ENCODE data around the gene FAT1. TPM values are rescaled to one million over a fixed set of nuclear protein-coding genes. Genes with fewer than 3 reads are reported as not detected.
A peak's percentile ranks its signal among the peaks of the same experiment; 100 is the strongest.

Gene FAT1
- total RNA-seq, 2 donors from 2014 or later, result 175 to 215 TPM

DNA sequence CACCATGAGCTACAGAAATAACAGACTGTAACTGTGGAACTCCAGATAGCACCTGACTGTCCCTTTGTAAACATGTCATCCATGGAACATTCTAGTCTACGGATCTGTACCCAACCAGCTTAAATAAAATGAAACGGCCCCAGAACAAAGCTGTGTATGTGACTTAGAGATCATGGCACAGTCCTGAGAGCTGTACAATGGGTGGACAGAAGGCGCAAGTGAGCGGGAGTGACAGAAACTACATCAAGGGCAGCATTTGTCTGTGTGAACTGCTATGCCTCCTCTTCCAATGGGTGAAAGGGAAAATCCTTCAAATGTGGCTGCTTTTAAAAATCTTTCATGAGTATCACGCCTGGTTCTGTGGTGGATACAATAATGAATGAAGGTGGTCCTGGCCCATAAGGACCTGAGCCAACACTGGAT lies 72.5 kb downstream of the FAT1 start:
- Histone ChIP-seq H3K36me3 (no peaks in the 10 kb centered on the region), H3K9me3 (no peaks in the 10 kb centered on the region), H3K4me3 (peak overlapping the region; percentile 9 to 19), H3K27me3 (replicated peaks; ENCODE audit: insufficient read depth) (no peaks in the 10 kb centered on the region), H3K4me1 (replicated peaks) (no peaks in the 10 kb centered on the region), H3K27ac (peak overlapping the region in 1 of 2 donors; percentile 7)
- intact Hi-C loops (cut with DNase I), result no loop called here
- DNase-seq (ENCODE audit: low spot score), result no peak
- WGBS, result 91% methylated on average over 5 of the region's 5 CpGs
- TF ChIP-seq POLR2A (IDR thresholded peaks at IDR 0.05) (no peak), POLR2AphosphoS5 (IDR thresholded peaks at IDR 0.05) (no peak)
- TF ChIP-seq, protein P1, sequence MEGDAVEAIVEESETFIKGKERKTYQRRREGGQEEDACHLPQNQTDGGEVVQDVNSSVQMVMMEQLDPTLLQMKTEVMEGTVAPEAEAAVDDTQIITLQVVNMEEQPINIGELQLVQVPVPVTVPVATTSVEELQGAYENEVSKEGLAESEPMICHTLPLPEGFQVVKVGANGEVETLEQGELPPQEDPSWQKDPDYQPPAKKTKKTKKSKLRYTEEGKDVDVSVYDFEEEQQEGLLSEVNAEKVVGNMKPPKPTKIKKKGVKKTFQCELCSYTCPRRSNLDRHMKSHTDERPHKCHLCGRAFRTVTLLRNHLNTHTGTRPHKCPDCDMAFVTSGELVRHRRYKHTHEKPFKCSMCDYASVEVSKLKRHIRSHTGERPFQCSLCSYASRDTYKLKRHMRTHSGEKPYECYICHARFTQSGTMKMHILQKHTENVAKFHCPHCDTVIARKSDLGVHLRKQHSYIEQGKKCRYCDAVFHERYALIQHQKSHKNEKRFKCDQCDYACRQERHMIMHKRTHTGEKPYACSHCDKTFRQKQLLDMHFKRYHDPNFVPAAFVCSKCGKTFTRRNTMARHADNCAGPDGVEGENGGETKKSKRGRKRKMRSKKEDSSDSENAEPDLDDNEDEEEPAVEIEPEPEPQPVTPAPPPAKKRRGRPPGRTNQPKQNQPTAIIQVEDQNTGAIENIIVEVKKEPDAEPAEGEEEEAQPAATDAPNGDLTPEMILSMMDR (IDR thresholded peaks at IDR 0.05), result no peak

GRCh38 chr4:186650401-186651180 lies 73.1 kb downstream of the FAT1 start:
- no peak for DNase-seq (ENCODE audit: low spot score)
- no peaks in the 10 kb centered on the region for H3K27me3 ChIP-seq (replicated peaks; ENCODE audit: insufficient read depth)
- no peak overlapping the region for H3K4me3 ChIP-seq
- intact Hi-C loops (cut with DNase I), result no loop called here
- TF ChIP-seq, protein P1 (IDR thresholded peaks at IDR 0.05), result no peak
- no peak for TF ChIP-seq POLR2AphosphoS5 (IDR thresholded peaks at IDR 0.05)
- no peak for TF ChIP-seq POLR2A (IDR thresholded peaks at IDR 0.05)
- H3K27ac ChIP-seq, result no peak overlapping the region
- H3K9me3 ChIP-seq, result no peaks in the 10 kb centered on the region
- WGBS, result 88% methylated on average over 3 of the region's 3 CpGs
- no peaks in the 10 kb centered on the region for H3K4me1 ChIP-seq (replicated peaks)
- H3K36me3 ChIP-seq, result no peaks in the 10 kb centered on the region

DNA sequence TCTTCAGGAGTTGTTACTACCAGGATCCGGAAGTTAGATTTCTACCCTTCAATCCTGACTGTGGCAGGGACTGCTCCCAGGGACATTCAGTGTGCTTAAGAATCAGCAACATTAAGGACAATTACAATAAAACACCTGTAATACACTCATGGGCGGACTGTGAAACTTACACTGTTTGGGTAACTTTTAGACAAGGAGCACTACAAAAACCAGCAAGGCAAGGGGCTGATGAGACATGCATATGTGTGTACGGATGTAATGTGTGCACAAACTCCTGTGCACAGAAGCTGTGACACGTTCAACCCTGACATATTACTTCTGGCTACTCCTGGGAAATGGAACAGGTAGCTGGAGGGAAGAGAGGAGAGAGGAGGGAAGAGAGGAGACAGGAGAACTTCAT lies 75.8 kb downstream of the FAT1 start:
- intact Hi-C loops (cut with DNase I), result no loop called here
- Histone ChIP-seq H3K9me3 (no peaks in the 10 kb centered on the region), H3K4me3 (no peak overlapping the region), H3K27ac (no peak overlapping the region), H3K4me1 (replicated peaks) (no peaks in the 10 kb centered on the region), H3K27me3 (replicated peaks; ENCODE audit: insufficient read depth) (no peaks in the 10 kb centered on the region), H3K36me3 (no peaks in the 10 kb centered on the region)
- no peak for TF ChIP-seq POLR2AphosphoS5 (IDR thresholded peaks at IDR 0.05)
- TF ChIP-seq, protein P1 (IDR thresholded peaks at IDR 0.05), result no peak
- 86% methylated on average over 4 of the region's 4 CpGs for WGBS
- DNase-seq (ENCODE audit: low spot score), result no peak

DNA sequence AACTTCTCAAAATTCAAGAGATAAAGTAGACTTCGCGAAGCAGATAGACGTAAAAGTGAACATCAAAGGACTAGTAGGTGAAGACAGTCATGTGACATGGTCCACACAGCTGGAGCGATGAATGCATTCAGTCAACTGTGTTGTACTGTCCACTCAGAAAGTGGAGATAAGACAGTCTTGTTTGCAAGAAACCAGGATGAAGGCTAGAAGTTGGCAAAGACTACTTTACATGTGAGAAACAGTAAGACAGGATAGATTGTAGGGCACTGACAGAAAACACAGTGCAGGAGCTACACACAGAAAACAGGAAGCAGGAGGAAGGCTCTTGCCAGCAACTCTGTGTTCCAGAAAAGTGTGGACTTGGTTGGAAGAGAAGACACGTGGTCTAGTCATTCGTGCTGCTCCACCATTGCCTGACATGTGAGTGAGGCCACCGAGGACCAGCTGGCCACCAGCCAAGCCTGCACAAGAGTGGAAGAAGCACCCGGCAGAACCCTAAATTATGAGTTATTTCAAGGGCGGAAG lies 78.9 kb downstream of the FAT1 start:
- no peaks in the 10 kb centered on the region for H3K36me3 ChIP-seq
- TF ChIP-seq, protein P1 (IDR thresholded peaks at IDR 0.05), result no peak
- no peak overlapping the region for H3K27ac ChIP-seq
- H3K4me3 ChIP-seq, result no peak overlapping the region
- no peaks in the 10 kb centered on the region for H3K27me3 ChIP-seq (replicated peaks; ENCODE audit: insufficient read depth)
- no peaks in the 10 kb centered on the region for H3K9me3 ChIP-seq
- DNase-seq (ENCODE audit: low spot score), result no peak
- WGBS, result 91% methylated on average over 9 of the region's 9 CpGs
- intact Hi-C loops (cut with DNase I), result no loop called here
- H3K4me1 ChIP-seq (replicated peaks), result no peaks in the 10 kb centered on the region

DNA sequence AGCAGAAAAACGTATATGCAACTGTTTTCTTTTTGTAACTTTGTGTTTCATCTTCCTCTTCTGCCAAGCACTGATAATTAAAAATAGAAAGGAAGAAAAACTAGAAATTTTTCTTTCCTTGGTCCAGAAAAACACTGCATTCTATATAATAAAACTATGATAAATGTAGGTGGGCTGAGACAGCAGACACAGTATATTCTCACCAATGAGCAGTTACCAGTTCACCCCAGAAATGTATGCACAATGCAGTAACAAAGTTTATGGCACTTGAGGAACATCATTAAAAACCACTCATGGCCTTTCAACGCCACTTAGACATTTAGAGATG lies 79.4 kb downstream of the FAT1 start:
- 58% methylated on average over 2 of the region's 2 CpGs for WGBS
- no peaks in the 10 kb centered on the region for H3K36me3 ChIP-seq
- intact Hi-C loops (cut with DNase I), result no loop called here

More for the DNA sequence above, 79.4 kb downstream of the FAT1 start:
- no peak overlapping the region for H3K4me3 ChIP-seq
- H3K27ac ChIP-seq, result no peak overlapping the region
- H3K9me3 ChIP-seq, result no peaks in the 10 kb centered on the region
- DNase-seq (ENCODE audit: low spot score), result no peak
- H3K27me3 ChIP-seq (replicated peaks; ENCODE audit: insufficient read depth), result no peaks in the 10 kb centered on the region
- no peaks in the 10 kb centered on the region for H3K4me1 ChIP-seq (replicated peaks)
- TF ChIP-seq, protein P1 (IDR thresholded peaks at IDR 0.05), result no peak
- TF ChIP-seq POLR2AphosphoS5 (IDR thresholded peaks at IDR 0.05) (no peak), POLR2A (IDR thresholded peaks at IDR 0.05) (no peak)
